GM18519 (cell line): Measurements from ENCODE around the gene ZNF470.

Source experiments
- ATAC-seq: cut with Tn5 transposase; IDR thresholded peaks from one replicate; pipeline ENCODE4 v1.9.1; 2021; ENCODE audit warnings: mild to moderate bottlenecking, moderate library complexity; ENCODE audit not compliant: unreplicated experiment, low FRiP score

ZNF470 gene

DNA sequence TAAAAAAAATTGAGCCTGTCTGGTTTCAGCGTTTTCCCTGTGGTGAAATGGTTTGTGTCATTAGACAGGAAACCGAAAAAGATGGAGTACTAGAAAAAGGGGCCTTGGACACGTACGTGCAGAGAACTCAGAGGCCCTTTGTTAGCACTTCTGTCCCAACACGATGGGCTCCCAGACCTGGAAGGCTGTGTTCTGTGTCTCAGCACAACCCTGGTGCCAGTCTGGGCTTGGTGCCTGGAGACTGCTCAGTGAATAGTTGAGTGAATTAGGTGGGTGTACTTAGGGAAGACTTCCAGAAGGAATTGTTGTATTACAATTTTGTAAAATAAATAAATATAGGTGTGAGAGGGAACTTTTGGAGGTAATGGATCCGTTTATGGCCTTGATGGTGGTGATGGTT lies 36.6 kb downstream of the ZNF470 start:
- no peak for ATAC-seq

- no peak for ATAC-seq
Observed at GRCh38 chr19:56608274-56608964, 41.2 kb downstream of the ZNF470 start.

GRCh38 chr19:56611288-56611687 lies 44.0 kb downstream of the ZNF470 start:
- no peak for ATAC-seq

GRCh38 chr19:56612737-56613136 lies 45.5 kb downstream of the ZNF470 start:
- ATAC-seq: no peak

GRCh38 chr19:56613639-56614038 lies 46.4 kb downstream of the ZNF470 start:
- ATAC-seq: no peak

DNA sequence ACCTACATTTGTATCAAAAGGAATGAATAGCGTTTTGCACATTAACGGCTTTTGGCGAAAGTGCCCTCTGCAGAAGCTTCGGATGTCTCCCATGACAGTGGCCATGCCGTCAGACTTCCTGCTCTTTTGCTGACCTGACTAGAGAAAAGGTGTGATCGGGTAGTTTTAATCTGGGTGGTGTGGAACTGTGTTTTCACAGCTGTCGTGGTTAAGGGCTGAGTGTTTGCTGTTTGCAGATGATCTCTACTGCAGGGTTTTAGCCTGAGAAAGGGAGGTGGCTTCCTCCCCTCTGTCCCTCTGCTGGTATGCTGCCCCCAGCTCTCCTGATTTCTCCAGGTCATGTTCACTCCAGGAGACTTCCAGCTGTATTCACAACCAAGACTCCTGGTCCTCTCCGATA lies 50.3 kb downstream of the ZNF470 start:
- no peak for ATAC-seq

- no peak for ATAC-seq
Observed at GRCh38 chr19:56619121-56619520, 51.9 kb downstream of the ZNF470 start.

- ATAC-seq: no peak
Observed at GRCh38 chr19:56622374-56622773, 55.1 kb downstream of the ZNF470 start.

DNA sequence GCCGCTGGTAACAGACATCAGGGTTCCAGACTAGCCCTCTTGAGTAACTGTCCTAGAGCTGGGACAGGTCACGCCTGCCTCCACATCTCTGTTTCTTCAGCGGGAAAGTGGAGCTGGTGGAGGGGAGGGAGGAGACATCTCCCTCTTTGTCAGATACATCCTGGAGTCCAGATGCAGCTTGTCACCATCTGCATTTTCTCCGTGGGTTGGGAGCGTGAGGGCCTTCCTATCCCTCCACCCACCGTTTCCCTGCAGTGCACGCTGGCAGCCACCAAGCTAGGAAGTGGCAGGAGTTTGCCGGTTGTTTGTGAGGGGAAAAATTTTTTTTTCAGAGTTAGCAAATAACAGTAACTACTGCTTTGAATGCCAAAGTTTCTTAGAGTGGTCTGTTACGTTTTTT lies 55.7 kb downstream of the ZNF470 start:
- no peak for ATAC-seq

DNA sequence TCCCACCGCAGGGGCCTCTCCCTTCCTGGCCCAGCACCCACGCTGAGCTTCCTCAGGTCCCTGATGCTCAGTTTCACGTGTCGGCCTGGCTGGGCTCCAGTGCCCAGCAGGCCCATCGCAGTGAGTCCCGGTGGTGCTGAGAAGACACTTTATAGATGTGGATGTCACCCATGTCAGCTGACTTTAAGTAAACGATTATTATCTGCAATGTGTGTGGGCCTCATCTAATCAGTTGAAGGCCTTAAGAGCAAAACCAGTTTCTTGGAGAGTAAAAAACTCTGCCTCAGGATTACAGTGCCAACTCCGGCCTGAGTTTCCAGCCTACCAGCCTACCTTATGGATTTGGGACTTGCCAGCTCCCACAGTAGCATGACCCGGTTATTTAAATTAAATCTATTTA lies 58.4 kb downstream of the ZNF470 start:
- ATAC-seq: no peak

- ATAC-seq: no peak
Observed at GRCh38 chr19:56633021-56633420, 65.8 kb downstream of the ZNF470 start.

DNA sequence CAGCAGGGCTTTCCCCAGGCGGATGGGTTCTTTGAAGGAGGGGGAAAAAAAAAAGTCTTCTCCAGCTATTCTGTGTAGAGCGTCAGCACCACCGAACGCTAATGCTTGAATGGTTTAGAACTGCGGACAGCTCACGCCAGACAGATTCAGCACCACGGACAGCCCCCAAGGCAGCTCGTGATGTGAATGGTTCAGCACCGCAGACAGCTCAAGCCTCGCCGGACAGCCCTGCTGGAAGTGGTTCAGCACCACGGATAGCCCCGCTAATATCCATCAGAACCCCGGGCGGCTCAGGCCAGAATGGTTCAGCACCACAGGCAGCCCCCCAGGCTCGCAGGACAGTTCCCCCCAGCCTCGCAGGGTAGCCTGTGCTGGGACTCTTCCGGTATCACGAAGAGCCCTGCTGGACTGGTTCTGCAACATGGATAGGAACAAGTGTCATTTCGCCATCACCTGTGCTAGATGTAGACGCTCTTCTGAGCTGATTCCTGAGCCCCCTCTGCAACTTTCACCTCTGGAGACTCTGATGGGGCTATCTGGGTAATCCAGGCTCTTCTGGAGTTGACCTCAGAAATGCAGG lies 70.8 kb downstream of the ZNF470 start:
- no peak for ATAC-seq
